Small intestine (tissue), 7 donors: ENCODE measurements around the gene GRAMD1B. TPM values are rescaled to one million over a fixed set of nuclear protein-coding genes. Genes with fewer than 3 reads are reported as not detected.

ENCODE experiments used
- DNase-seq, 2 donors: peaks; one replicate each; pipeline versions ENCODE4 v3.0.0 to v3.0.0-alpha.2; 2013
- FAIRE-seq: peaks from 2 replicates; lab custom pipeline; 2012; peaks lifted over from hg19 to GRCh38; lab: Jason Lieb, UNC
- H3K27ac ChIP-seq, 3 donors: one replicate each; pipeline ENCODE4 v1.5.1; 2013; ENCODE audit warnings: low read length in 2 of 3, mild to moderate bottlenecking in 2 of 3, control low read depth in 1 of 3, inconsistent platforms in 1 of 3, low read depth in 1 of 3, moderate library complexity in 1 of 3
- H3K27me3 ChIP-seq, 3 donors: one replicate each; pipeline ENCODE4 v1.6.1; 2013; ENCODE audit warnings: low read length in 3 of 3, inconsistent platforms in 1 of 3; ENCODE audit not compliant: control insufficient read depth in 3 of 3, insufficient read depth in 3 of 3
- H3K36me3 ChIP-seq, 3 donors: one replicate each; pipeline ENCODE4 v1.6.1; 2013; ENCODE audit warnings: low read length in 3 of 3, inconsistent platforms in 1 of 3, low read depth in 1 of 3, mild to moderate bottlenecking in 1 of 3, moderate library complexity in 1 of 3; ENCODE audit not compliant: control insufficient read depth in 3 of 3, insufficient read depth in 2 of 3
- H3K4me1 ChIP-seq, 3 donors: one replicate each; pipeline ENCODE4 v1.6.1; 2013; ENCODE audit warnings: low read length in 2 of 3, inconsistent platforms in 1 of 3, low read depth in 1 of 3, mild to moderate bottlenecking in 1 of 3, moderate library complexity in 1 of 3; ENCODE audit not compliant: control insufficient read depth in 3 of 3, insufficient read depth in 2 of 3
- H3K4me3 ChIP-seq, 3 donors: one replicate each; pipeline ENCODE4 v1.5.1; 2013; ENCODE audit warnings: low read length in 3 of 3, control low read depth in 1 of 3, inconsistent platforms in 1 of 3, low read depth in 1 of 3, mild to moderate bottlenecking in 1 of 3, moderate library complexity in 1 of 3
- H3K9me3 ChIP-seq, 2 donors: one replicate each; pipeline ENCODE4 v1.6.1; 2013; ENCODE audit warnings: low read depth in 1 of 2, low read length in 1 of 2; ENCODE audit not compliant: control insufficient read depth in 2 of 2, insufficient read depth in 1 of 2
- WGBS, 3 donors: extraction: QIAGEN DNeasy Blood & Tissue Kit; methylation state at CpG; one replicate each; pipeline ENCODE4 v1.1.7; 2013; 5-methylcytosine and 5-hydroxymethylcytosine counted together
- polyA plus RNA-seq, 4 donors: library from polyadenylated mRNA; stranded (reverse) in 3 of 4; unstranded in 1 of 4; fragments of 200-250 nt in 3 of 4; fragments of 120-200 nt in 1 of 4; gene quantifications; one replicate each; pipeline versions ENCODE4 v1.2.1 to v1.2.3, GENCODE V29; 2013
- donor health status: healthy with polysubstance abuse.
- donor health status: control.
- donor health status: control.
- donor health status: Bipolar disorder and iron deficiency.
- donor health status: healthy.

GRAMD1B gene
- polyA plus RNA-seq, 4 donors = 37.8 to 75.6 (median 57.7) TPM

GRCh38 chr11:123407130-123407995 lies 22.7 kb upstream of the GRAMD1B start:
- Histone ChIP-seq H3K9me3 (no peaks in the 10 kb centered on the region), H3K4me3 (no peak overlapping the region), H3K27me3 (no peaks in the 10 kb centered on the region), H3K4me1 (peaks cover 2 to 27% (median 2%) of the 10 kb centered on the region in 3 donors), H3K27ac (no peak overlapping the region), H3K36me3 (no peaks in the 10 kb centered on the region)
- WGBS, 3 donors = 6 to 8% (median 8%) methylated on average over 7 of the region's 7 CpGs
- FAIRE-seq = no peak
- DNase-seq = peak; percentile 89

DNA sequence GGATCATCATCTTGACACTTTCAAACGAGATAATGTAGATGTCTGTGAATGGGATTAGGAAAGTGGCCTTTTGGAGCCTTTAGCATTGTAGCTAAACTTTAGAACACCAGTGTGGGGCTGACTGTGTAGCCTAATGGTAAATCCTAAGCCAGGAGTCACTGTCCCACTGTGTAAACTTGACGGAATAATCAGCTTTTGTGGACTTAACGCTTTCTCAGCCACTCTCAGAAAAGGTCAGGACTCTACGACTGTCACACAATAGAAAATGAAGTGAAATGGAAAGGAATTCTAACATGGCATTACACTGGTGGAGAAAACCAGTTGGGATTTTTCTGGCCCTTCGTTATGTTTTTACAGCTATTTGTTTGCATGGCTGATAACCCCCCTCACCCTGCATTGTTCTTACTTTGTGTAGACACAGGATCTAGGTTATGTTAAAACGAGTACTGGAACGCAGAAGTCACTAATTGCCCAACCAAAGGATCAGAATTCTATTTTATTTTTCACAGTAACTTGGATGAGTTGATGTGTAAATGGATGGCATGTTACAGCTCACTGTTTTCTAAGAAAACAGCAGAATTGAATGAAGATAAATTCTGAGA lies 22.0 kb upstream of the GRAMD1B start:
- FAIRE-seq = no peak

DNA sequence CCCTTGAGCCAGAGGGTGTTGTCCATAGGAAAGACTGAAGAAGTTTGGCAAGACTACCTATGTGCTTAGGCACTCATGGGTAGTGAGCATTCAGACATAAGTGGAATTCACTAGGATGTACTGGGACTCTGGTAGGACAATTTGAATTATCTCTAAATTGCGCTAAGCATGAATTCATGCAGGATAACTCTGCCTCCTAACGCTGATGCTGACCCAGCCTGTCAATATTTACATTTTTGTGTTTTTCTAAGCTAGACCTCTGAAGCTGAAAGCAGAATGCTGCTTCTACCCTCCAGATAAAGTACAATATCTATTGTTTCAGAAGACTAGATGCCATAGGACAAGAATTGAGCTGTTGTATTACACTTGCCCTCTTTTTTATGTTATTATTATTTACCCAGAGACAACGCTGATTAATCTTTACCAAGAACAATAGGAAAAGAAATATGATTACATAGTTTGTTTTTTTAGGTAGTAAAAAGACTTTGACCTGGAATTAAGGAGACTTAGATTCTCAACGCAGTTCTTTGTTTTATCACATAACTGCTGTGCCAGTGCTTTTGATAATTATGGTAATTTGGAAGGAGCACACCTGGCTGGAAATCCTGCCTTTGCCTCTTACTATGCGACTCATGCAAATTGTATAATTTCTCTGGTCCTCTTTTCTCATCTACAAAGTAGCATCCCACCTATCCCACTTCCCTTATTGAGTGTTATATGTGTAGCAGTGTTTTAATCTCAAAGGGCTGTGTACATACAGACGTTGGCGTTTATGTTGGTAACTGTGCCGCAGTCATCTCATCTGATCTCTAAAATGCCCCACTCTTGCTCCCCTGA lies 21.2 kb upstream of the GRAMD1B start:
- DNase-seq = peak; percentile 20 to 62
- no peak for FAIRE-seq
- Histone ChIP-seq H3K36me3 (no peaks in the 10 kb centered on the region), H3K27ac (no peak overlapping the region), H3K4me1 (peaks cover 2 to 27% (median 2%) of the 10 kb centered on the region in 3 donors), H3K27me3 (no peaks in the 10 kb centered on the region), H3K4me3 (no peak overlapping the region), H3K9me3 (no peaks in the 10 kb centered on the region)
- WGBS, 3 donors = 12 to 53% (median 39%) methylated on average over 8 of the region's 8 CpGs

More for the DNA sequence above, 22.0 kb upstream of the GRAMD1B start:
- no peaks in the 10 kb centered on the region for H3K27me3 ChIP-seq
- H3K4me1 ChIP-seq = peaks cover 2 to 27% (median 2%) of the 10 kb centered on the region in 3 donors
- no peaks in the 10 kb centered on the region for H3K9me3 ChIP-seq
- 26 to 51% (median 47%) methylated on average over 7 of the region's 7 CpGs for WGBS, 3 donors
- no peak for DNase-seq
- H3K4me3 ChIP-seq = no peak overlapping the region
- H3K36me3 ChIP-seq = no peaks in the 10 kb centered on the region
- no peak overlapping the region for H3K27ac ChIP-seq

DNA sequence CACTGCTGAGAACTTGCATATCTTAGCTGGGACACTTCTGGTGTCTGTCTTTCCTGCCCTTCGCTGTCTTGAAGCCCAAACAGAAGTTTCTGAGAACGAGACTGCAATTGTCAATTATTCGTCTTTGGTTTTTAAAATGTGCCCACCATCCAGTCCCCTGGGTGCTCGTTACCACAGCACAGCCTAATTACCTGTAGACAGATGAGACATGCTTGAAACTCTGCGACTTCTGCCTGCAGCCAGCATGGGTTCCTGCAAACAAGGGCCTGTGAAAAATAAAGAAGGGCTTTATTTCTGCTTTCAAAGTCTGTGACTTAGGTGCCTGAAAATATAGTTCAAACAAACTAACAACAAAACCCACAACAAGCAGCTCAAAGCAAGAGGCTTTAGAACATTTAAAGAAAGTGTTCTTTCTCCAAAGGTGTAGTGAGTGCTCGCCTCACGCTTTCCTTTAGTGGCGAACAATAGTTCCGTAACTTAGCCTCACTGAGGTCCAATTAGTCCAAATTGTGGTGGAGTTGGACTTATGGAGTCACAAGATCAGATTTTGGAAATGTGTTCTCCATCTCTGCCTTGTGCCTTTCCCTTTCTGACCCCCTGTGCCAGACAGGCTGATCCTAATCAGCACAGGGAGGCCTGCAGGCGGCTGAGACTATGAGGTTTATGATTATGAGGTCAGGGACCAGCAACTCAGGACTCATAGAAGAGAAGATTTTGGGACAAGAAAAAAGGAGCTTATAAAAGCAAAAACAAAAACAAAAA lies 20.4 kb upstream of the GRAMD1B start:
- no peak overlapping the region for H3K4me3 ChIP-seq
- no peak overlapping the region for H3K27ac ChIP-seq
- H3K36me3 ChIP-seq = no peaks in the 10 kb centered on the region
- FAIRE-seq (no peak), DNase-seq (no peak)
- no peaks in the 10 kb centered on the region for H3K27me3 ChIP-seq
- WGBS, 3 donors = 45 to 75% (median 66%) methylated on average over 10 of the region's 10 CpGs
- peaks cover 2 to 27% (median 2%) of the 10 kb centered on the region in 3 donors for H3K4me1 ChIP-seq
- no peaks in the 10 kb centered on the region for H3K9me3 ChIP-seq

- no peak for DNase-seq
- H3K4me3 ChIP-seq = no peak overlapping the region
- H3K27me3 ChIP-seq = no peaks in the 10 kb centered on the region
- no peaks in the 10 kb centered on the region for H3K9me3 ChIP-seq
- WGBS, 3 donors = 83 to 87% (median 86%) methylated on average over 3 of the region's 3 CpGs
- H3K4me1 ChIP-seq = peaks cover 2 to 27% (median 2%) of the 10 kb centered on the region in 3 donors
- H3K27ac ChIP-seq = no peak overlapping the region
- no peak for FAIRE-seq
- no peaks in the 10 kb centered on the region for H3K36me3 ChIP-seq
These were observed 19.9 kb upstream of the GRAMD1B start for GRCh38 chr11:123410218-123410549.

DNA sequence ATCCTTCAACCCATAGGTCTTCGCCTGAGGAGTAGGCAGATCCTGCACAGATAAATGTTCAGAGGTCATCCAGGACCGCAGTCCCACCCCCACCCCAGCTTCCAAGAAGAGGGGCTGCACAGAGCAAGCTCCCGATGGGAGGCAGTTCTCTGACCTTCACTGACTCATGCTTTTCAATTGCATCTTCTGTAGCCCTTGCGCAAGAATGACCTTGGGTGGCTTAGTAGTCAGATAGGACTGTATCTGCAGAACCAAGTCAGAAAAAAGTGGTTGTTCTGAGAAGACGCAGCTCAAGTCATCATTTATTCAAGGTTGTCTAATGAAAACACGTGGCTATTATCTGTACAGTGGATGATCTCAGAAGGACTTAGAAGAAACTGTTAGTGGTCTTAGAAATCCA lies 16.4 kb upstream of the GRAMD1B start:
- Histone ChIP-seq H3K4me1 (peaks cover 0 to 25% (median 1%) of the 10 kb centered on the region in 3 donors), H3K9me3 (peaks cover 0 to 3% of the 10 kb centered on the region in 2 donors), H3K4me3 (no peak overlapping the region), H3K27ac (no peak overlapping the region), H3K27me3 (no peaks in the 10 kb centered on the region), H3K36me3 (no peaks in the 10 kb centered on the region)
- FAIRE-seq (no peak), DNase-seq (peak; percentile 72 to 74)
- WGBS, 3 donors = 68 to 80% (median 75%) methylated on average over 6 of the region's 6 CpGs

DNA sequence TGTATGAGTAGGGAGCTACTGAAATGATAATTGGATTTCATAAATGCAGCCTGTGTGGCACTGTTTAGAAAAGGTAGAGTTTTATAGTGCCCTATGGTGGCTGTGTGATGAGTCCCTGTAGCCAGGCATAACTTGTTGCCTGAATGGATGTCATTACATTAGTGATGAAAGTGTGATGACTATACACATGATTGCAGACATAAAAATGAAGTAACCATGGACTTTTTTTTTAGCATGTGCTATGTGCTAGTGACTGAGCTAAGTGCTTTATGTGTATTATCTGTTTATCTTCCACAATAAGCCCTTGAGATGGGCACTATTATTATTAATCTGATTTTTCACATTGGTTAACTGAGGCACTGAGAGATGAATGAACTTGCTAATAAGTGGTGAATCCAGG lies 13.5 kb upstream of the GRAMD1B start:
- H3K4me1 ChIP-seq = peaks cover 0 to 20% (median 7%) of the 10 kb centered on the region in 3 donors
- H3K9me3 ChIP-seq = peaks cover 0 to 3% of the 10 kb centered on the region in 2 donors
- H3K27me3 ChIP-seq = no peaks in the 10 kb centered on the region
- no peaks in the 10 kb centered on the region for H3K36me3 ChIP-seq
- no peak overlapping the region for H3K4me3 ChIP-seq
- DNase-seq = no peak
- no peak overlapping the region for H3K27ac ChIP-seq
- FAIRE-seq = no peak
